ENCODE measurements around the gene ZNF121. TPM values are rescaled to one million over a fixed set of nuclear protein-coding genes. Genes with fewer than 3 reads are reported as not detected.
"Not testable (repeated sequence)": the region's sequence is repeated elsewhere in the genome, so short reads cannot be mapped to it uniquely, and the experiment has no call there.

Gene ZNF121
- total RNA-seq, 1 donor from 2014 or later, result 53.9 TPM

DNA sequence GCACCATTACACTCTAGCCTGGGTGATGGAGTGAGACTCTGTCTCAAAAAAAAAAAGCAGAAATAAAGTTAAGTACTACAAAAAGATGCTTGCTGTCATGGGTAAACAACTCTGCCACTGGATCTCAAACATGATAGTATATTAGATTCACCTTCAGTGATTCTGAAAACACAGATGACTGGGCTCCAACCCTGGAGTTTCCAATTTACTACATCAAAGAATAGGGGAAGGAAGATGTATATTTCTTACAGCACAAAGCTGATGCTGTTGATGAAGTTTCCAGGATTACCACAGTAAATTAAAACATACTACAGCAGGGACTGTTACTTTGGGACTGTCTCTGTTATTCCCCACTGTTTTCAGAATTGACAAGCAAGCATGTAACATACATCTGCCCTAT lies 31.5 kb upstream of the ZNF121 start:
- no peak for DNase-seq (ENCODE audit: low spot score, unreplicated experiment)
- H3K27ac Mint-ChIP-seq, result peak overlapping the region; percentile 78
- H3K9me3 Mint-ChIP-seq (ENCODE audit: low read depth), result peaks cover 30% of the 10 kb centered on the region
- H3K27me3 Mint-ChIP-seq, result no peaks in the 10 kb centered on the region
- peaks cover 4% of the 10 kb centered on the region for H3K4me1 Mint-ChIP-seq (ENCODE audit: low read depth)
- TF ChIP-seq, protein P1, sequence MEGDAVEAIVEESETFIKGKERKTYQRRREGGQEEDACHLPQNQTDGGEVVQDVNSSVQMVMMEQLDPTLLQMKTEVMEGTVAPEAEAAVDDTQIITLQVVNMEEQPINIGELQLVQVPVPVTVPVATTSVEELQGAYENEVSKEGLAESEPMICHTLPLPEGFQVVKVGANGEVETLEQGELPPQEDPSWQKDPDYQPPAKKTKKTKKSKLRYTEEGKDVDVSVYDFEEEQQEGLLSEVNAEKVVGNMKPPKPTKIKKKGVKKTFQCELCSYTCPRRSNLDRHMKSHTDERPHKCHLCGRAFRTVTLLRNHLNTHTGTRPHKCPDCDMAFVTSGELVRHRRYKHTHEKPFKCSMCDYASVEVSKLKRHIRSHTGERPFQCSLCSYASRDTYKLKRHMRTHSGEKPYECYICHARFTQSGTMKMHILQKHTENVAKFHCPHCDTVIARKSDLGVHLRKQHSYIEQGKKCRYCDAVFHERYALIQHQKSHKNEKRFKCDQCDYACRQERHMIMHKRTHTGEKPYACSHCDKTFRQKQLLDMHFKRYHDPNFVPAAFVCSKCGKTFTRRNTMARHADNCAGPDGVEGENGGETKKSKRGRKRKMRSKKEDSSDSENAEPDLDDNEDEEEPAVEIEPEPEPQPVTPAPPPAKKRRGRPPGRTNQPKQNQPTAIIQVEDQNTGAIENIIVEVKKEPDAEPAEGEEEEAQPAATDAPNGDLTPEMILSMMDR (IDR thresholded peaks at IDR 0.05; ENCODE audit: unreplicated experiment), result no peak
- peaks cover 82% of the 10 kb centered on the region for H3K36me3 Mint-ChIP-seq (ENCODE audit: insufficient read depth)
- H3K4me3 Mint-ChIP-seq (ENCODE audit: low read depth), result no peak overlapping the region

DNA sequence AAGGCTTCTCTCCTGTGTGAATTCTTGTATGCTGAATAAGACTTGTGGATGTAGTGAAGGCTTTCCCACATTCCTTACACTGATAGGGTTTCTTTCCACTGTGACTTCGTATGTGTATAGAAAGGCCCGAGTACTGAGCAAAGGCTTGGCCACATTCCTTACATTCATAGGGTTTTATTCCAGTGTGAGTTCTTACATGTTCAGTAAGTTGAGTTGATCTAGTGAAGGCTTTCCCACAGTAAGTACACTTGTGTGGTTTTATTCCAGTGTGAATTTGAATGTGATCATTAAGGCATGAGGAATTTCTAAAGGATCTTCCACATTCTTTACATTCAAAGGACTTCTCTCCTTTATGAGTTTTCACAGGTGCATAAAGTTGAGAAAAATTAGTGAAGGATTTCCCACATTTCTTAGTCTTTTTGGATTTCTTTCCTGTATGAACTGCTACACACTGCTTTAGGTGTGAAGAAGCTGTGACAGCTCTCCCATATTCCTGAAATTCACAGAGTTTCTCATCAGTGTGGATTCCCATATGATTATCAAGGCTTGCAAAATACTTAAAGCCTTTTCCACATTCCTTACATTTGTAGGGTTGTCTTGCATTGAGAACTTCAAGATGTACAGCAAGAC lies 26.3 kb upstream of the ZNF121 start:
- H3K27ac Mint-ChIP-seq, result peak overlapping the region; percentile 56
- TF ChIP-seq, protein P1 (IDR thresholded peaks at IDR 0.05; ENCODE audit: unreplicated experiment), result no peak
- no peaks in the 10 kb centered on the region for H3K4me1 Mint-ChIP-seq (ENCODE audit: low read depth)
- H3K36me3 Mint-ChIP-seq (ENCODE audit: insufficient read depth), result peaks cover 82% of the 10 kb centered on the region
- no peak for DNase-seq (ENCODE audit: low spot score, unreplicated experiment)
- H3K4me3 Mint-ChIP-seq (ENCODE audit: low read depth), result no peak overlapping the region
- H3K27me3 Mint-ChIP-seq, result no peaks in the 10 kb centered on the region
- H3K9me3 Mint-ChIP-seq (ENCODE audit: low read depth), result peaks cover 43% of the 10 kb centered on the region

DNA sequence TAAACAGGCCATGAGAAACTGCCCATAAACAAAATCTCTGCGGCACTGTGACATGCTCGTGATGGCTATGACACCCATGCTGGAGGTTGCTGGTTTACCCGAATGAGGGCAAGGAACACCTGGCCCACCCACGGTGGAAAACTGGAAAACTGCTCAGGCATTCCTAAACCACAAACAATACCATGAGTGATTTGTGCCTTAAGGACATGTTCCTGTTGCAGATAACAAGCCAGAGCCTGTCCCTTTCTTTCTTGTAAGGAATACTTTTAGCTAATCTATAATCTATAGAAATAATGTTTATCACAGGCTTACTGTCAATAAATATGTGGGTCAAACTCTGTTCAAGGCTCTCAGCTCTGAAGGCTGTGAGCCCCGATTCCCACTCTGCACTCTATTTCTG lies 24.6 kb upstream of the ZNF121 start:
- H3K4me1 Mint-ChIP-seq (ENCODE audit: low read depth), result no peaks in the 10 kb centered on the region
- no peak overlapping the region for H3K4me3 Mint-ChIP-seq (ENCODE audit: low read depth)
- TF ChIP-seq, protein P1 (IDR thresholded peaks at IDR 0.05; ENCODE audit: unreplicated experiment), result no peak
- H3K36me3 Mint-ChIP-seq (ENCODE audit: insufficient read depth), result peaks cover 69% of the 10 kb centered on the region
- no peaks in the 10 kb centered on the region for H3K27me3 Mint-ChIP-seq
- H3K9me3 Mint-ChIP-seq (ENCODE audit: low read depth), result peaks cover 38% of the 10 kb centered on the region
- DNase-seq (ENCODE audit: low spot score, unreplicated experiment), result no peak
- H3K27ac Mint-ChIP-seq, result no peak overlapping the region

DNA sequence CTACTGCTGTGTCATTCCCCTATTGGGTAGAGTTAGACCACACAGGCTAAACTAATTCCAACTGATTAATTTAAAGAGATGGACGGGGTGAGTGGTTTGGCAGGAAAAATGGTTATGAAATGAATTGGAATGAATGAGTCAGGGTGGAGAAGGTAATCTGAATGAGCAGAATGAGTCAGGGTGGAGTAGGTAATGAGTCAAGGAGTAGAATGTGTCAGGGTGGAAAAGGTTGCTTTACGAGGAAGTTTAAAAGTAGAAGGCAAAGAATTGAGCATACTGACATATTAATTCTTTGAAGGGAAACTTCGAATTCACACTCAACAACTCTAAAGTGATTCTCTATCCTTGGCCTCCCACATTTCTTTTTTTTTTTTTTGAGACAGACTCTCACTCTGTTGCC lies 12.7 kb upstream of the ZNF121 start:
- no peak overlapping the region for H3K4me3 Mint-ChIP-seq (ENCODE audit: low read depth)
- H3K27ac Mint-ChIP-seq, result no peak overlapping the region
- DNase-seq (ENCODE audit: low spot score, unreplicated experiment), result no peak
- TF ChIP-seq, protein P1 (IDR thresholded peaks at IDR 0.05; ENCODE audit: unreplicated experiment), result no peak
- H3K9me3 Mint-ChIP-seq (ENCODE audit: low read depth), result peaks cover 14% of the 10 kb centered on the region
- H3K36me3 Mint-ChIP-seq (ENCODE audit: insufficient read depth), result peaks cover 3% of the 10 kb centered on the region
- H3K4me1 Mint-ChIP-seq (ENCODE audit: low read depth), result no peaks in the 10 kb centered on the region
- no peaks in the 10 kb centered on the region for H3K27me3 Mint-ChIP-seq

DNA sequence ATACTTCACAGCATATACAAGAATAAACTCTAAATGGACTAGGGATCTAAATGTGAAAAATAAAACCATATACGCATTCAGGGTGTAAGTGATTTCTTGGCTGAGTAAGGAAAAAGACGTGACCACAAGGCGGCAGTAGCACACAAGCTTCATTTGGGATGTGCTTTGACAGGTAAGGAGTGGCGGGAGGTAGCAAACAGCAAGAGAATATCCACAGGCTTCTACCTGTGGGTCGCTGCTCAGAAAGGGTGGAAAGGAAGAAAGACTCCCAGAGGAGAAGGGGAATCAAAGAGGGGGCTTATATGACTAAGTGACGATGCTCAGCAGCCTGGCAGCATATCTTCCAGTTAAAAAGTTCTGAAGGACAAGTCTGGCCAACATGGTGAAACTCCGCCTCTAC lies 2.5 kb upstream of the ZNF121 start:
- H3K4me3 Mint-ChIP-seq (ENCODE audit: low read depth), result peak overlapping the region; percentile 8
- peaks cover 3% of the 10 kb centered on the region for H3K4me1 Mint-ChIP-seq (ENCODE audit: low read depth)
- H3K27me3 Mint-ChIP-seq, result peaks cover 6% of the 10 kb centered on the region
- peaks cover 8% of the 10 kb centered on the region for H3K36me3 Mint-ChIP-seq (ENCODE audit: insufficient read depth)
- no peak overlapping the region for H3K27ac Mint-ChIP-seq
- TF ChIP-seq, protein P1 (IDR thresholded peaks at IDR 0.05; ENCODE audit: unreplicated experiment), result peak; percentile 77
- DNase-seq (ENCODE audit: low spot score, unreplicated experiment), result peak; percentile 41
- peaks cover 5% of the 10 kb centered on the region for H3K9me3 Mint-ChIP-seq (ENCODE audit: low read depth)

DNA sequence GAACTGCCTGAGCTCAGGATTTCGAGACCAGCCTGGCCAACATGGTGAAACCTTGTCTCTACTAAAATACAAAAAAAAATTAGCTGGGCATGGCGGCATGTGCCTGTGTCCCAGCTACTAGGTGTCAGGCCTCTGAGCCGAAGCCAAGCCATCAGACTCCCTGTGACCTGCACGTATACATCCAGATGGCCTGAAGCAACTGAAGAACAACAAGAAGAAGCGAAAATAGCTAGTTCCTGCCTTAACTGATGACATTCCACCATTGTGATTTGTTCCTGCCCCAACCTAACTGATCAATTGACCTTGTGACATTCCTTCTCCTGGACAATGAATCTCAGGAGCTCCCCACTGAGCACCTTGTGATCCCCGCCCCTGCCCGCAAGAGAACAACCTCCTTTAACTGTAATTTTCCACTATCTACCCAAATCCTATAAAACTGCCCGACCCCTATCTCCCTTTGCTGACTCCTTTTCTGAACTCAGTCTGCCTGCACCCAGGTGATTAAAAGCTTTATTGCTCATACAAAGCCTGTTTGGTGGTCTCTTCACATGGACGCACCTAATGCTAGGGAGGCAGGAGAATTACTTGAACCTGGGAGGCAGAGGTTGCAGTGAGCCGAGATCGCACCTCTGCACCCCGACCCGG lies 2.1 kb downstream of the ZNF121 start:
- H3K27me3 Mint-ChIP-seq; DNase-seq (ENCODE audit: low spot score, unreplicated experiment); H3K4me1 Mint-ChIP-seq (ENCODE audit: low read depth): not testable (repeated sequence)
- Mint-ChIP-seq H3K27ac (peak overlapping the region; percentile 89), H3K4me3 (ENCODE audit: low read depth) (peak overlapping the region; percentile 71), H3K9me3 (ENCODE audit: low read depth) (peaks cover 36% of the 10 kb centered on the region), H3K36me3 (ENCODE audit: insufficient read depth) (peaks cover 50% of the 10 kb centered on the region)
